Astrocyte (in vitro differentiated cells and primary cell): ENCODE data around the gene P3H4. TPM values are rescaled to one million over a fixed set of nuclear protein-coding genes. Genes with fewer than 3 reads are reported as not detected.
"Not testable (repeated sequence)": the region's sequence is repeated elsewhere in the genome, so short reads cannot be mapped to it uniquely, and the experiment has no call there.

Experiments
- DNase-seq: peaks from one replicate; pipeline ENCODE4 v3.0.0-alpha.2; 2010; ENCODE audit warnings: low read depth
- FAIRE-seq: peaks from 2 replicates; lab custom pipeline; 2011; peaks lifted over from hg19 to GRCh38; lab: Jason Lieb, UNC
- H2AFZ ChIP-seq: 2 replicates; pipeline ENCODE4 v1.6.0; 2012; ENCODE audit warnings: low read depth, low read length, inconsistent platforms
- H3K27ac ChIP-seq: 2 replicates; pipeline ENCODE4 v1.5.1; 2011; ENCODE audit warnings: low read depth, low read length, inconsistent platforms
- H3K27me3 ChIP-seq: 2 replicates; pipeline ENCODE4 v1.6.0; 2011; ENCODE audit warnings: low read length, inconsistent platforms; ENCODE audit not compliant: insufficient read depth
- H3K36me3 ChIP-seq: 2 replicates; pipeline ENCODE4 v1.5.1; 2011; ENCODE audit warnings: low read length, inconsistent platforms; ENCODE audit not compliant: insufficient read depth
- H3K4me1 ChIP-seq: 2 replicates; pipeline ENCODE4 v1.5.1; 2011; ENCODE audit warnings: low read length, inconsistent platforms; ENCODE audit not compliant: insufficient read depth
- H3K4me2 ChIP-seq: 2 replicates; pipeline ENCODE4 v1.6.0; 2012; ENCODE audit warnings: low read length, inconsistent platforms
- H3K4me3 ChIP-seq: 2 replicates; pipeline ENCODE4 v1.5.1; 2011; ENCODE audit warnings: low read depth, mild to moderate bottlenecking, low read length, inconsistent platforms; ENCODE audit not compliant: insufficient read depth
- H3K79me2 ChIP-seq: 2 replicates; pipeline ENCODE4 v1.6.0; 2012; ENCODE audit warnings: mild to moderate bottlenecking, low read length, inconsistent platforms; ENCODE audit not compliant: insufficient read depth
- H3K9ac ChIP-seq: 2 replicates; pipeline ENCODE4 v1.6.0; 2012; ENCODE audit warnings: mild to moderate bottlenecking, low read length, inconsistent platforms
- H3K9me3 ChIP-seq: 2 replicates; pipeline ENCODE4 v1.5.1; 2012; ENCODE audit warnings: low read depth, mild to moderate bottlenecking, low read length, inconsistent platforms; ENCODE audit not compliant: insufficient read depth
- H4K20me1 ChIP-seq: 2 replicates; pipeline ENCODE4 v1.6.0; 2012; ENCODE audit warnings: low read length, inconsistent platforms; ENCODE audit not compliant: insufficient read depth
- H3K27ac Mint-ChIP-seq: one replicate; pipeline ENCODE4 v1.8.0; 2021; ENCODE audit warnings: mild to moderate bottlenecking, mixed read lengths; ENCODE audit not compliant: unreplicated experiment
- H3K27me3 Mint-ChIP-seq: one replicate; pipeline ENCODE4 v1.8.0; 2021; ENCODE audit warnings: low read depth, mixed read lengths; ENCODE audit not compliant: unreplicated experiment
- H3K36me3 Mint-ChIP-seq: one replicate; pipeline ENCODE4 v1.8.0; 2021; ENCODE audit warnings: low read depth, mixed read lengths; ENCODE audit not compliant: unreplicated experiment
- H3K4me1 Mint-ChIP-seq: one replicate; pipeline ENCODE4 v1.8.0; 2021; ENCODE audit warnings: low read depth, mixed read lengths; ENCODE audit not compliant: unreplicated experiment
- H3K4me3 Mint-ChIP-seq: one replicate; pipeline ENCODE4 v1.8.0; 2021; ENCODE audit warnings: mild to moderate bottlenecking, moderate library complexity, mixed read lengths; ENCODE audit not compliant: unreplicated experiment
- H3K9me3 Mint-ChIP-seq: one replicate; pipeline ENCODE4 v1.8.0; 2021; ENCODE audit warnings: mild to moderate bottlenecking, mixed read lengths; ENCODE audit not compliant: unreplicated experiment
- EZH2 ChIP-seq: IDR thresholded peaks from 2 replicates; pipeline ENCODE4 v1.6.1; 2012; ENCODE audit warnings: mild to moderate bottlenecking, low read length, inconsistent platforms; ENCODE audit not compliant: insufficient read depth
- total RNA-seq: library from RNA; stranded (reverse); gene quantifications from 2 replicates; pipeline ENCODE4 v1.2.1, GENCODE V29; 2021
- TF ChIP-seq, protein P1 (sequence below): IDR thresholded peaks from 2 replicates; pipeline ENCODE4 v1.5.1; 2011; ENCODE audit warnings: low read depth, mild to moderate bottlenecking, inconsistent platforms, low read length, moderate library complexity; ENCODE audit not compliant: insufficient read depth

Gene P3H4
- total RNA-seq, 1 donor from 2014 or later = 81.5 TPM

DNA sequence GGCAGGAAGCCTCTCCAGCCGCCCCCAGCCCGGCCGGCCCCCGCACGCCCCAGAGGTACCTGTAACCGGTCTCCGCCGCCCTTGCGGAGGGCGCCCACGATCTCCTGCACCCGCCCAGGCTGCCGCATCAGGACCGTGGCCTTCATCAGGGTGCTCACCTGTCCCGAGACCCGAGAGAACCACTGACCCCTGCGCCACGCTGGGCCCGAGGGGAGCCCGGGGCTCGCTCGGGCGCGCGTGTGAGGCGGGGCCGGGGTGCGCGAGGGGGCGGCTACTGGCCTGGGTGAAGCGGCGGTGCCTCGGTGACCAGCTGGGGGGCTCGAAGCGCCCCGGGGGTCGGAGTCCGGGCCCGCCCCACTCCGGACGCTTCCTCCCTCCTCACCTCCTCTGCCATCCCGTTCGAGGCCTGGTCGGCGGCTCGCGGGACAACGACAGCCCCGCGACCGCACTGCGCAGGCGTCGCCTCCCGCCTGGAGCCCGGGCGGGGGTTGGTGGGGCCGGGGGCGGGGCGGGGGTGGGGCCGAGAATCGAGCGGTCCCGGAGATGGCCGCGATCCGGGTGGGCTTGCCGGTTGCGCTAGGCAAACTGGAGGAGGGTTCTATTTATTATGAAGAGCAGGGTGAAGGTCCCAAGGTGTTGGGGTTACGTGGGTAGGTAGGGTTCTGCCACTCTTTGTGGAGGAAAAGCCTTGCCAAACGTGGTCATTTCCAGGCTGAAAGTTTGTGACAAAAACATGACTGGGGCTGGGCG lies 24.2 kb upstream of the P3H4 start, which contains the start of gene NT5C3B:
TSS of gene NT5C3B (minus strand) at position 433 of the 750 bp plus-strand sequence. CDS start at position 394, 39 bp downstream.
- H3K27ac ChIP-seq = no peak within 1 kb of the TSS
- no peaks in the 10 kb centered on the region for H3K9me3 Mint-ChIP-seq
- peaks cover 7% of the 10 kb centered on the region for H3K4me1 ChIP-seq
- peak within 1 kb of the TSS; percentile 73 for H3K4me3 ChIP-seq
- peak within 1 kb of the TSS; percentile 69 for H3K27ac Mint-ChIP-seq
- H3K79me2 ChIP-seq = peaks cover 17% of the 10 kb centered on the region
- H3K4me2 ChIP-seq = peak within 1 kb of the TSS; percentile 88
- H3K27me3 ChIP-seq = no peaks in the 10 kb centered on the region
- peak within 1 kb of the TSS; percentile 93 for H2AFZ ChIP-seq
- FAIRE-seq (no peak), DNase-seq (no peak)
- peak within 1 kb of the TSS; percentile 80 for H3K9ac ChIP-seq
- peaks cover 6% of the 10 kb centered on the region for H3K36me3 Mint-ChIP-seq
- H3K9me3 ChIP-seq = no peaks in the 10 kb centered on the region
- H3K27me3 Mint-ChIP-seq = peaks cover 3% of the 10 kb centered on the region
- peak within 1 kb of the TSS; percentile 93 for H3K4me3 Mint-ChIP-seq
- TF ChIP-seq, protein P1, sequence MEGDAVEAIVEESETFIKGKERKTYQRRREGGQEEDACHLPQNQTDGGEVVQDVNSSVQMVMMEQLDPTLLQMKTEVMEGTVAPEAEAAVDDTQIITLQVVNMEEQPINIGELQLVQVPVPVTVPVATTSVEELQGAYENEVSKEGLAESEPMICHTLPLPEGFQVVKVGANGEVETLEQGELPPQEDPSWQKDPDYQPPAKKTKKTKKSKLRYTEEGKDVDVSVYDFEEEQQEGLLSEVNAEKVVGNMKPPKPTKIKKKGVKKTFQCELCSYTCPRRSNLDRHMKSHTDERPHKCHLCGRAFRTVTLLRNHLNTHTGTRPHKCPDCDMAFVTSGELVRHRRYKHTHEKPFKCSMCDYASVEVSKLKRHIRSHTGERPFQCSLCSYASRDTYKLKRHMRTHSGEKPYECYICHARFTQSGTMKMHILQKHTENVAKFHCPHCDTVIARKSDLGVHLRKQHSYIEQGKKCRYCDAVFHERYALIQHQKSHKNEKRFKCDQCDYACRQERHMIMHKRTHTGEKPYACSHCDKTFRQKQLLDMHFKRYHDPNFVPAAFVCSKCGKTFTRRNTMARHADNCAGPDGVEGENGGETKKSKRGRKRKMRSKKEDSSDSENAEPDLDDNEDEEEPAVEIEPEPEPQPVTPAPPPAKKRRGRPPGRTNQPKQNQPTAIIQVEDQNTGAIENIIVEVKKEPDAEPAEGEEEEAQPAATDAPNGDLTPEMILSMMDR = no peak
- TF ChIP-seq EZH2 = no peak
- H3K36me3 ChIP-seq = peaks cover 9% of the 10 kb centered on the region
- peaks cover 11% of the 10 kb centered on the region for H4K20me1 ChIP-seq
- peaks cover 3% of the 10 kb centered on the region for H3K4me1 Mint-ChIP-seq

DNA sequence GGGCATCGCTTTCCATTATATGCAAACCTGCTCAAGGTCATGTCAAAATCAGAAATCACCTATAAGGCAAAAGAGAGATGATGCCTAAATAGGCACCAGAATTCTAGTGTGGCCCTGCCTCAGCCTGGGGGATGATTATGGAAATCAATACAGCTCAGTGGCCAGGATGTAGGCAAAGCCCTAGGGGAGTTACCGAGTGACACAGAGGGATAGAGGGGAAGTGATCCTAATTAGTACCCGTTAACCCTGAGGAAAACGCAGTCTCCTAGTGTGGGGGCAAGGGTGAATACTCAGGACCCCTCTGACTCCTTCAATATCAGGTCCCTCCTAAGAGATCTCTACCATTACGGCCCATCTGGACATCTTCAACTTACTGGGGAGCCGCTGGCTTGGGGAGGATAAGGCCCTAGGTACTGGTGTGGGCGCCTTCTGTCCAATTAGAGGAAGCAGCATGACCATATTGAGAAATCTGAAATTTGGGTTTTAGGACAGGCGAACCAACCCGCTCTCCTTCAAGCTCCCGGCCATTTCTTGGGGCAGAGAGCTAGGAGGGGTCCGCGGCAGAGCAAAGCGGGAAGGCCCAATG lies 23.6 kb upstream of the P3H4 start:
- H3K4me3 ChIP-seq = peak overlapping the region; percentile 73
- DNase-seq (no peak), FAIRE-seq (no peak)
- peaks cover 11% of the 10 kb centered on the region for H4K20me1 ChIP-seq
- H3K4me1 ChIP-seq = peaks cover 7% of the 10 kb centered on the region
- H3K27me3 Mint-ChIP-seq = peaks cover 3% of the 10 kb centered on the region
- H3K79me2 ChIP-seq = peaks cover 17% of the 10 kb centered on the region
- peaks cover 3% of the 10 kb centered on the region for H3K4me1 Mint-ChIP-seq
- H3K9me3 ChIP-seq = no peaks in the 10 kb centered on the region
- peak overlapping the region; percentile 88 for H3K4me2 ChIP-seq
- peak overlapping the region; percentile 80 for H3K9ac ChIP-seq
- peaks cover 14% of the 10 kb centered on the region for H3K36me3 ChIP-seq
- TF ChIP-seq EZH2 = no peak
- TF ChIP-seq, protein P1 = no peak
- no peaks in the 10 kb centered on the region for H3K9me3 Mint-ChIP-seq
- H3K27ac ChIP-seq = no peak overlapping the region
- H3K27me3 ChIP-seq = no peaks in the 10 kb centered on the region
- H3K4me3 Mint-ChIP-seq = peak overlapping the region; percentile 93
- H3K27ac Mint-ChIP-seq = peak overlapping the region; percentile 69
- peak overlapping the region; percentile 93 for H2AFZ ChIP-seq
- H3K36me3 Mint-ChIP-seq = peaks cover 12% of the 10 kb centered on the region

DNA sequence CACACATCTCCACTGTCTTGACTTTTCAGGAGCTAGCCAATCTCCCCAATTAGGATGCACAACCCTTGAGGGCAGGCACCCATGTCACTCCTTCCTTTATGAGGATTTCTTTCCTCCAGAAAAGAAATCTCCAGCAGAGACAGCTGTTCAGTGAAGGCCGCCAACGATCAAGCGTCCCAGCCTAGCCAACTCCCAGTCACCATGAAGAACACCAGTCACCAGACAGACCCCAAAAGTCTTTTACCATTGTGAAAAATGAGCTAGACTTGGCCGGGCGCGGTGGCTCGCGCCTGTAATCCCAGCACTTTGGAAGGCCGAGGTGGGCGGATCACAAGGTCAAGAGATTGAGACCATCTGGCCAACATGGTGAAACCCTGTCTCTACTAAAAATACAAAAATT lies 18.2 kb upstream of the P3H4 start:
- not testable (repeated sequence) for H3K9ac ChIP-seq, H4K20me1 ChIP-seq, H3K4me3 Mint-ChIP-seq, H3K27ac ChIP-seq, H3K4me3 ChIP-seq, DNase-seq, H3K4me2 ChIP-seq, FAIRE-seq, H2AFZ ChIP-seq, H3K27ac Mint-ChIP-seq, H3K27me3 ChIP-seq, H3K4me1 Mint-ChIP-seq, H3K27me3 Mint-ChIP-seq, H3K4me1 ChIP-seq, H3K79me2 ChIP-seq, H3K9me3 Mint-ChIP-seq, H3K9me3 ChIP-seq
- H3K36me3 Mint-ChIP-seq = peaks cover 13% of the 10 kb centered on the region
- H3K36me3 ChIP-seq = peaks cover 27% of the 10 kb centered on the region
